Bronchial epithelial cell (primary cell): Measurements from ENCODE around the gene CHST7. TPM values are rescaled to one million over a fixed set of nuclear protein-coding genes. Genes with fewer than 3 reads are reported as not detected.

Experiments used
- DNase-seq: peaks from one replicate; pipeline ENCODE4 v3.0.0-alpha.2; 2010; ENCODE audit warnings: low read depth
- FAIRE-seq: peaks from 2 replicates; lab custom pipeline; 2011; peaks lifted over from hg19 to GRCh38; lab: Jason Lieb, UNC
- H3K27me3 ChIP-seq: 2 replicates; pipeline ENCODE4 v1.5.1; 2011; ENCODE audit warnings: low read length; ENCODE audit not compliant: control insufficient read depth, insufficient read depth
- H3K36me3 ChIP-seq: 2 replicates; pipeline ENCODE4 v1.5.1; 2011; ENCODE audit warnings: low read length; ENCODE audit not compliant: control insufficient read depth, insufficient read depth
- H3K4me3 ChIP-seq: 2 replicates; pipeline ENCODE4 v1.5.1; 2011; ENCODE audit warnings: mild to moderate bottlenecking, low read depth, low read length, control low read depth
- CTCF ChIP-seq: IDR thresholded peaks from 2 replicates; pipeline ENCODE4 v1.5.1; 2011; ENCODE audit warnings: mild to moderate bottlenecking, moderate library complexity, low read length, control low read depth, inconsistent platforms; ENCODE audit not compliant: insufficient read depth, severe bottlenecking
- total RNA-seq: library from RNA; depleted of rRNA; stranded (reverse); fragments of >200 nt; gene quantifications from 2 replicates; pipeline ENCODE4 v1.2.1, GENCODE V29; 2014

Gene CHST7
- total RNA-seq, 1 donor from 2014 or later: 3.4 TPM

- Histone ChIP-seq H3K36me3 (no peaks in the 10 kb centered on the region), H3K4me3 (no peak overlapping the region), H3K27me3 (no peaks in the 10 kb centered on the region)
- TF ChIP-seq CTCF: no peak
- FAIRE-seq: no peak
- DNase-seq: no peak
Measured at GRCh38 chrX:46571423-46572339, 1.9 kb upstream of the CHST7 start.

GRCh38 chrX:46572340-46572936 lies 1.1 kb upstream of the CHST7 start:
- H3K36me3 ChIP-seq: no peaks in the 10 kb centered on the region
- no peaks in the 10 kb centered on the region for H3K27me3 ChIP-seq
- DNase-seq (no peak), FAIRE-seq (no peak)
- TF ChIP-seq CTCF: no peak
- H3K4me3 ChIP-seq: no peak overlapping the region

- no peak for TF ChIP-seq CTCF
- FAIRE-seq (no peak), DNase-seq (peak; percentile 44)
- Histone ChIP-seq H3K36me3 (no peaks in the 10 kb centered on the region), H3K4me3 (peak overlapping the region; percentile 41), H3K27me3 (no peaks in the 10 kb centered on the region)
Measured at GRCh38 chrX:46573892-46574773, 568 bp downstream of the CHST7 start.

- DNase-seq: no peak
- H3K4me3 ChIP-seq: peak overlapping the region; percentile 41
- FAIRE-seq: no peak
- no peak for TF ChIP-seq CTCF
- no peaks in the 10 kb centered on the region for H3K27me3 ChIP-seq
- H3K36me3 ChIP-seq: no peaks in the 10 kb centered on the region
Measured at GRCh38 chrX:46574774-46575381, 1.3 kb downstream of the CHST7 start.

- Histone ChIP-seq H3K27me3 (no peaks in the 10 kb centered on the region), H3K36me3 (no peaks in the 10 kb centered on the region), H3K4me3 (no peak overlapping the region)
- DNase-seq: no peak
- no peak for TF ChIP-seq CTCF
- no peak for FAIRE-seq
Measured at GRCh38 chrX:46575586-46575985, 2.0 kb downstream of the CHST7 start.
